Endothelial cell of hepatic sinusoid (primary cell): ENCODE measurements around the gene ACOXL.

ENCODE experiments used
- in situ Hi-C: cut with HindIII; loops from 2 replicates; pipeline ENCODE4 v1.10.0; 2017; ENCODE audit warnings: low sequenced_read_pairs

Gene ACOXL

DNA sequence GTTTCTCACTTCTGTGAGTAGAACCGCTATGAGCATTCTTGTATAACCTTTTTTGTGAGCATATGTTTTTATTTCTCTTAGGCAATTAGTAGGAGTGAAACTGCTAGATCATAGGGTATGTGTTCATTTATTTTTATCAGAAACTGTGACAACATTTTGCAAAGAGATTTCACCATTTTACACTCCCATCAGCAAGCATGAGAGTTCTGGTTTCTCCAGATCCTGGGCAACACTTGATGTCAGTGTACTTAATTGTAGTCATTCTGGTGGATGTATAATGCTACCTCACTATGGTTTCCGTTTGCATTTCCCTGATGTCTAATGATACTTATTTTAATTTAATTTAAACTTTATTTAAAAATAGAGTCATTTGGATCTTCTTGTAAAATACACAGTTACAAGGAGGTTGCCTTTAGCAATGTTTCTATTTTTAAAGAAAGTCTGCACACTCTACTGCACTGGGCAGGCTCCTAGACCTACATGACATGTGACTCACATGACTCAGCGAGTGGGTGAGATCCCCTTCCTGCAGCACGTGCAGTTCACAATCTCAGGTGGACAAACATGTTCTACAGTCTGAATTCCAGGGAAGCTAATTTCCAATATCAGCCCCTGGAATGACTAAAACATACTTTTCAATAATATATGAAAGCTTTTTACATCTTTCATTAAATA is 261.3 kb downstream of the ACOXL start:
- in situ Hi-C loops = loop anchor here (5.0 kb wide), 1 partner anchor 44 kb away; no protein-coding TSS in a partner anchor

DNA sequence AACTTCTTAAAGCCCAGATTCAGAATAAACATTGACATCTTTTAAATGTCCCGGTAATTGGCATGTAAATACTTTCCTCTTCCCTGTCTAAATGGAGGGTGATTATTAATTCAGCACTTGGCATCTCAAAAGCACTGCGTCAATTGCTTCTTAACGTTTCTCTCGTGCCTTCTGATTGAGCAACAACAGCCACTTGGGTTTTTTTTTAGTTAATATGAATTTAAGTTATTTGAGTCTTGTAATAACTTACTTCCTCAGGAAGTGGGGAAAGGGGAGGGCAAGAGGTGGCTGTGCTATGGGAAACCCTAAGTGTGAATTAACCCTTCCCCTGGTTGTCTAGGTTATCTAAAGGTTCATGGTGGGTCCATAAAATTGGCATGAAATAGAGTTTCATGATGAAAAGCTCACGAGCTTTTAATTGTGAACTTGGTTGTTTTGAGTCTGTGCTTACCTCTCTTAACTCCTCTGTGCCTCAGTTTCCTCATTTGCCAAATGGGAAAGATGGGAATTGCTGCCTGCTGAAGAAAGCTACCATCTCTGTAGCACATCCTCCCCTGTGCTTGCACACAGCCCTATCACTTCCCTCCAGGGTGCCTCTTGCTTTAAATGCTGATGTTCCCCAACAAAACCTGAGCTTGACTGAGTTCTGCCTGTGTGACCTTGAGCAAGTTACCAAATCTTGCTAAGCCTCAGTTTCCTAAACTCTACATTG is 262.0 kb downstream of the ACOXL start:
- in situ Hi-C loops = loop anchor here (5.0 kb wide), 1 partner anchor 43 kb away; no protein-coding TSS in a partner anchor

DNA sequence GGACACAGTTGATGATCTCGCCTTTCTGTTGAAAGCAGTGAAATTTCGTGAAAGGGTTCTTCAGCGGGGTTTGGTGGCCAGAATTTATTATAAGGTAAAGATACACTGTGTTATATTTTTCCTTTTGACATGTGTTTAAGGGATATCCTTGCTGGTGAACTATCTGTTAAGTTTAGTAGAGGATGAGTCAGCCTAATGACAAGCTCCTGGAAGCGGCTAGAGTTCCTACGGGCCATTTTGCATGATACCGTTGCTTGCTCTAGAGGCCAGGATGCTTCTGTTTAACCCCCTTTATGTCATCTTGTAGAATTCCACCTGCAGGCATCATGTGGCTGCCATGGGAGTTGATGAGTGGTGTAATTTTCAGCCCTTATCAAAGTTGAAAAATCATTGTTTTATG is 263.5 kb downstream of the ACOXL start:
- in situ Hi-C loops = no loop called here

DNA sequence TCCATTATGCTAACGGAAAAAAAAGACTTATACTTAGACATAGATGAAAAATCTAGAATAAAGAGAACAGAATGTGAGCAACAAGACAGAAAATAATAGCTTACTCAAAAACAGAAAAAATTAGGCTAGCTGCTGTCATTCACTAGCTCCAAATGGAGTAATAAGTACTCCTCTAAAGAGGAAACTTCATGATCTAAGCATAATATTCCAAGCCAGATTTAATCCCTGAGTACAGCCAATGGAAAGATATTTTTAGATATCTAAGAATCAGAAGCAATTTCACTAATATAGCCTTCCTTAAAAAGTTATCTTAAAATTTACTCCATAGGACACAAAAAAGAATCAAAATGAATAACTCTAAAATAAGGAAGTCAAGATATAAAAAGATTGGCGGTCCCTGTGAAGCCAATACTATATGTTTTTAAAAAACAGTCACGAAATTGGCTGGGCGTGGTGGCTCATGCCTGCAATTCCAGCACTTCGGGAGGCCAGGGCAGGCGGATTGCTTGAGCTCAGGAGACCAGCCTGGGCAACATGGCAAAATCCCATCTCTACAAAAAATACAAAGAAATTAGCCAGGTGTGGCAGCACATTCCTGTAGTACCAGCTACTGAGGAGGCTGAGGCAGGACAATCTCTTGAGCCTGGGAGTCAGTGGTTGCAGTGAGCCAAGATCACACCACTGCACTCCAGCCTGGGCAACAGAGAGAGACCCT is 265.1 kb downstream of the ACOXL start:
- in situ Hi-C loops = no loop called here

DNA sequence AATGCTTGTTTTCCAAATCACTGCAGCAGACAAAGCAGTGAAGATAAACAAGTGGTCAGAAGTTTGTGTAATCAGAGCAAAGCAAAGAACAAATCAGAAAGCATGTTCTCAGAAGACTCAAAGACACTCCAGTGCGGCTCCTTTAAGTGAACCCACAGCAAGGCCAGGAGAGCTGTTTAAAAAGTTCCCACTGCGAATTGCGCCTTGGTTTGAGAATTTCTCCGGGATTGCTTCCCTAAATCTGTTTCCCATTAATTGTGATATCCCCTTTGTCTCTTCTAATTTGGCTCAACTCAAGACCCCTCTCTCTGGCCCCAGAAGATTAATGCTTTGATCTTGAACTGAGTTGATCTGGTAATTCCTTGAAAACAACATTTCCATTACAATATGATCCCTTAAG is 265.9 kb downstream of the ACOXL start:
- in situ Hi-C loops = no loop called here

DNA sequence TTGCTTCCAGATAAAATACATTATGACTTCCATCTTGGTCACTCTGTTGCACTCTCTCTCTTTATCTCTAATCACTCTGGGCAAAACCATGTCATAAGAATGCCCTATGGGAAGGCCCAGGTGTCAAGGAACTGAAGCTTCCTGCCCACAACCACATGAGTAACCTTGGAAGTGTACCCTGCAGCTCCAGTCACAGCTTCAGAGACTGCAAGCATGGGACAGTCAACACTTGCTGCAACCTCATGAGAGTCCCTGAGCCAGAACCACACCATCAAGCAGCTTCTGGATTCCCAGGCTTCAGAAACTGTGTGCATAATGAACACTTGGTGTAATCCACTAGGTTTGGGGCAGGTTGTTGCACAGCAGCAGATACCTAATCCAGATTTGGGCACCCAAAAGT is 267.3 kb downstream of the ACOXL start:
- in situ Hi-C loops = no loop called here

DNA sequence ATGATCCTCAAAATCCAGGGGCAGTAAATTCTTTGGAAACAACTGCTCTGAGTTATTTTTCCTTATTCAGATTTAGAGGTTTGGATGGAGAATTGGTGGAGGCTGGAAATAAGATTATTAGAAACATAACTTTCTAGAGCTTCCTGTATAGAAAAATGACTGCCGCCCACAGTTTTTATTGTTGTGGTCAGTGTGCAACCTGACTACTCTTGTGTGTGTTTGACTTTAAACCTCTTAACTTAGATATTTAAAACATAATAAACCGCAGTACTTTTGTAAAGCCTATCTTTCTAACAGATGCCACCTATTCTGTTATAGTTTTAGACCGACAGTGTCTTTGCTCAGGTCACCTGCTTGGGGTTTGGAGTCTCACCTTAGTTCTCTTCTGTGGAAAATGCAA is 272.9 kb downstream of the ACOXL start:
- in situ Hi-C loops = no loop called here

DNA sequence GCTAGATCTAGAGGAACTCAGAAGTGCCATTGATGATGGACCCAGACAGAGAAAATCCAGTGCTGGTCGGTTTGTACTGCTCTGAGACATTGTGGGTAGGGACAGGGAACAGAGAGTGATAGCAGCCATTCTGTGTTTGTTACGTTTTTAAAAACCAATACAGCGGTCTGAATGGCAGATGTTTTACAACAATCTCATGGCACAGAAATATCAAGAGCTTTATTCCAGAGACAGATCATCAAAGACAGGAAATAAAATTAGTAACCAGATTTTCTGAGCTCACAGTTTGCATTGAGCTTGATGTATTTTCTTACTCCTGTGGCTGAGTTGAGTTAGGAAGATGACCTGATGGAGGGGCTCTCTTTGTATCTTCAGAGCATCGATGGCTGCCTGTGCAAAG is 273.4 kb downstream of the ACOXL start:
- in situ Hi-C loops = no loop called here

DNA sequence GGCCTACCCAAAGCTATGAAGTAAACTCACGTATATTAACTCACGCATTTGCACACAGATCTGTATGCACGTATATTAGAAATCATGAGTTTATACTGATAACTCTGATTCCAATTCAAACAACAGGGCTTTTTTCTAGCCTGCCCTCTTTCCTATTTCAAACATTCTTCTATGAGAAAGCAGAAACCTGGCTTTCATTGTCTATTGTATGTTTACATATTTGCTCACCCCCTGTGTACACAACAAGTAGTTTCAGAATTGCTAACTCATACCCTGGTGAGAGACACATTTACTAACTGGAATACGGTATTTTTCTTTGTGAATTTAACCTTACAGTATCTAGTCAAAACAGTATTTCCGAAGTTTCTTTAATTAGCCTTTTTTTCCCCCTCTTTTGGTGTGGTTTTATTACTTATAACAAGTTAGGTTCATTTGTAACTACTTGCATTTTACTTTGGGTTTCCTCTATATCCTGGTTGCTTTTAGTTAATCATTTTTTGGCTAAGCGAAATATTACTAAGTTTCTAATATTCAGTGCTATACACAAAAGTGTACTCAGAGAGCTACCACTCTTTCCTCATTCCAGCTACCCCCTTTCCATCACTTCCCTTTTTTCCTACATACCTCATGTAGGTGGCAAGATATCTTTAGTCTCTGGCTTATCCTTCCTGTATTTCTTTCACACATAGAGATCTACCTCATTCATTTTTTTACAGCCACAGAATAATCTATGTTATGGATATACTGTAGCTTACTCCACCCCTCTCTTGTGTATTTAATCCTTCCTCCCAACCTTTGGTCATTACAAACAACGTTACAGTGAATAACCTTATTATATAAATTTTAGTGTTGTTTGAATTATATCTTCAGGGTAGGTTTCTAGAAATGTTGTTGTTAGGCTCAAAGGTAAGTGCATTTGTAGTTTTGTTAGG is 275.6 kb downstream of the ACOXL start:
- in situ Hi-C loops = no loop called here

DNA sequence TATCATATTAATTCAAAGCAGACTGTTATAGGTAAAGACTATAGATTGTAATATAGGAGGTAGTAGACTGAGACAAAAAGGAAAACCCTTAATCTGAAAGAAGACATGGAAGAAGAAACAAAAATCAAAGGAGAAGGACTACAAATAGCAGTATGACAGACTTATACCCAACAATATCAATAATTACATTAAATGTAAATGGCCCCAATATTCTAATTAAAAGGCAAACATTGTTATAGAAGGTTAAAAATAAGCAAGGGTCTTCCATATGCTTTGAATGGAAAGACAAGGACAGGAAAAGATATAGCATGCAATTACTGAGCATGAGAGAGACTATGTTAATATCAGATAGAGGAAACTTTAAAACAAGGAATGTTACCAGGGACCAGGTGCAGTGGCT is 278.8 kb downstream of the ACOXL start:
- in situ Hi-C loops = no loop called here

DNA sequence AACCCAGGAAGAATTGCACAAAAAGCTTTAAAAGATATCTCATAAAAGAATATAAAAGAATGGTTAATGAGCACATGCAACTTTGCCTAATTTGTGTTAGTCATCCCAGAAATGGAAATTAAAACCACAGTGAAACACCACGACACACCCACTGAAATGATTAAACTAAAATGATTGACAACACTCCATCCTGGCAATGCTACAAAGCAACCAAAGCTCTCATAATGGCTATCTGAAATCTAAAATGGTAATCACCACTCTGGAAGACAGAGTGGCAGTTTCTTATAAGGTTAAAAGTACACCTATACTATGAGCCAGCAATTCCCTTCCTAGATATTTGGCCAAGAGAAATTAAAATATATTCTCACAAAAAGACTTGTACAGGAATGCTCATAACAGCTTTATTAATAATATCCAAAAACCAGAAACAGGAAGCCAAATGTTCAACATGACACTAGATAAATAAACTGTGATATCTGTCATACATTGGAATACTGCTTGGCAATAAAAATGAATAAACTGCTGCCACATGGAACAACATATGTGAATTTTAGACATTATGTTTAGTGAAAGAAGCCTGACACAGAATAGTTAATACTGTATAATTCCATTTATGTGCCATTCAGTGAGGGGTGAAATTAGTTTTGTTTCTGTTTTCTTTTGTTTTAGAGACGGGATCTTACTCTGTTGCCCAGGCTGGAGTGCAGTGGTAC is 283.1 kb downstream of the ACOXL start:
- in situ Hi-C loops = no loop called here

DNA sequence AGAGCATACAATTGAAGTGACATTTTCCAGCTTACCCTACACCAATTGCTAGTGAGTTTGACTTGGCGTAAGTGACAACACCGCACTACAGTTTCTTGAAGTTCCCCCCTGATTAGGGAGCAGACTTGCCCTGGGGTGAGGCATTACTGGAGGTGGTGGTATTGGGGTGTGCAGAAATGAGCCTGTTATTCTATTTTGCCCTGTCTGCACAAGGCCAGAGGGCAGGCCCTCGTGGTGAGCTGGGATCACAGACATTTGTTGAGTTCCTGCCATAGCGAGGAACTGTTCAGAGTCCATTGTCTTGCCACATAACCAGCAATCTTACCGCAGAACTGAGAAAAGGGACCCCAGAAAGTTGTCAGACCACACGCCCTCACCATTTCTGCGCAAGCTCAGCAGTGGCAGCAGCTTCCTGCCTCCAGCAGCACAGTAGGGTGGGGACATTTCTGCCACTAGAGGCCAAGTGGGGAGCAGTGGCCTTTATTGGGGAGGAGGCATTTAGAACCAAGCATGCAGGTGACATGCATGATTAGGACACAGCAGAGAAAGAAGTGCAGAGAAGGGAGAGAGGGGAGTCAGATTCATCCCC is 284.8 kb downstream of the ACOXL start:
- in situ Hi-C loops = no loop called here

DNA sequence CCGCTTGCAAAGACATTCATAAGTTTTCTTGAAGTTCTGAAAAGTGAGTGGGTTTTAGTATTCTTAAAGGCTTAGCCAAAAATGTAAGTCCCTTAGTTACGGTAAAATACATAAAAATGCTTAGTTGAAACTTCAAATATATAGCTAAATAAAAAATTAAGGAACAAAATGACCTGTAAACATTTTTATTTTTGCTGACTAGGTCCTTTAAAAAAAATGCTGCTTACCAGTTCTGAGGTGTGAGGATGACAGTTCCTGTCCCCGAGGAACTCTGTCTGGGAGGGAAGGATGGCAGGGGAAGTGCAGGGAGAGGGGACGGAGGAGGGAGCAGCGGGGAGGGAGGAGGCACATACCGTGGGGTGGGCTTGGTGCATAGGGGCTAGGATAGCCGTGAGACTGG is 285.5 kb downstream of the ACOXL start:
- in situ Hi-C loops = no loop called here

DNA sequence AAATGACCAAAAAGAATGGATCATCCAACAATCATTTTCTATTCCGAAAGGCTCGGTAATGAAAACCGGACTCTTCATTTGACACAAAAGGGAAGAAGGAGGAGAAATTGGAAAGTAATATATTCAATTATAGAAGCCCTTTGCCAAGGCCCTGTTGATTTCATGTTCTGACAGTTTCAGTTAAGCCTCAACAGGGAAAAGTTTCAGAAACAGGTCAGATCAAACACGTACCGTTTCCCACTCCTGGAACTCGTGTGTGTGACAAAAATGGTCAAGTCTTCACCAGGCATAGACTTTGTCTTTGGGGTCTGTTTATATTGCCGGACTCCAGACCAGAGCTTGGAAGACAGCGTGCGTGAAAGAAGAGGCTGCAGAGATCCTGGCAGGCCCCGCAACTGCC is 287.0 kb downstream of the ACOXL start:
- in situ Hi-C loops = no loop called here

DNA sequence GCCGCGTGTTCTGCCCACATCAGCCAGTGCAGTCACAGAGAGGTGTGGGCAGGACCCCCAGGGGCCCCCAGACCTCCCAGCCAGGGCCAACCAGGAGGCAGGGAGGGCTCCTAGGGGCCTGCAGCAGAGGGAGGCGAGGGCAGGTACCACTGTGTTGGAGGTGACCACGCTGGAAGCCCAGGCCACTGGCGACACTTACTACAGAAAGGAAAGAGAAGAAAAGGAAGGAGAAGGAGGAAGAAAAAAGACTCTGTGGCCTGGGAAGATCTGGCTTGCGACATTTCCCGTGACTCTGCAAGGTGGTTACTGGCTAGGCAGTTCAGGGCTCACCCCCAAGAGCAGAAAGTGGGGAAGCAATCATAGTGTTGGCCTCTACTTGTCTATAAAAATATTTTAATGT is 290.3 kb downstream of the ACOXL start:
- in situ Hi-C loops = no loop called here

DNA sequence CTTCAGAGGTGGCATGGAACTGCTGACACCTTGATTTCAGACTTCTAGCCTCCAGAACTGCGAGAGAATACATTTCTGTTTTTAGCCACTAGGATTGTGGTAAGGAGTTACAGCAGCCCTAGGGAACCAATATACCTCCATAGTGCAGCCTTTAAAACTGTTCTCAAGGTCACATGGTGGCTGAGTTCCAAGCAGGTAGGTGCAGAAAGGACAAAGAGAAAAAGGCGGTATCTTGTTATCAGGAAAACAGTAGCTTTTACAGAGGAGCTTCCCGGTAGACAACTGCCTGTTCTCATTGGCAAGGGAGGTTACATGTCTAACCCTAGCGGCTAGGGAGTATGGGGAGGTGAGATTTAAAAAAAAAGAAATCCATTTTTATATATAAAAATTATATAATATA is 292.1 kb downstream of the ACOXL start:
- in situ Hi-C loops = no loop called here

DNA sequence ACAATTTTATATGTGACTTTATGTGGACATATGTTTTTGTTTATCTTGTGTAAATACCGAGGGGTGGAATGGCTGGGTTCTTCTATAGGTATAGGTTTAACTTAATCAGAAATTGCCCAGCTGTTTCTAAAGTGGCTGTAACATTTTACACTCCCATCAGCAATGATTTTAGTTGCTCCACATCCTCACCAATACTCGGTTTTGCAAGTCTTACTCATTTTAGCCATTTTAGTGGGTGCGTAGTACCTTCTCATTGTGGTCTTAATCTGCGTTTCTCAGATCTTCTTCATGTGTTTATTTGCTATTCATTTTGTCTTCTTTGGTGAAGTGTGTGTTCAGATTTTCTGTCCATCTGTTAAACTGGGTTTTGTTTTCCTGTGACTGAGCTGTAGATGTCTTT is 292.9 kb downstream of the ACOXL start:
- in situ Hi-C loops = no loop called here

DNA sequence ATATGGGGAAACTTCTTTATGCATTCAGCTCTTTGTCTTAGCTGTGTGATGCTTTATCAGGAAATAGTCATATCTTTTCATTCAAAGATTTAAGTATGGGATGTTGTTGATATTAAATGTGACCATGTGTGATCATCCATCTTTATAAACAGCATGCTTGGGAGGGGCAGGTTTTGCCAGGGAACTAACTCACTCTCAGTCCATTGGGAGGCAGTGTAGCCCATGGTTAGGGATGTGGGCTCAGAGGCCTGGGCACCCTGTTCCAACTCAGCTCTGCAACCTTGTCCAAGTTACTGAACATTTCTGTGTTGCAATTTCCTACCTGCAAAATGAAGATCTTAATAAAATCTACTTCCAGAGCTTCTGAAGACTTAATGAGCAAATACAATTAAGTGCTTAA is 296.3 kb downstream of the ACOXL start:
- in situ Hi-C loops = no loop called here

DNA sequence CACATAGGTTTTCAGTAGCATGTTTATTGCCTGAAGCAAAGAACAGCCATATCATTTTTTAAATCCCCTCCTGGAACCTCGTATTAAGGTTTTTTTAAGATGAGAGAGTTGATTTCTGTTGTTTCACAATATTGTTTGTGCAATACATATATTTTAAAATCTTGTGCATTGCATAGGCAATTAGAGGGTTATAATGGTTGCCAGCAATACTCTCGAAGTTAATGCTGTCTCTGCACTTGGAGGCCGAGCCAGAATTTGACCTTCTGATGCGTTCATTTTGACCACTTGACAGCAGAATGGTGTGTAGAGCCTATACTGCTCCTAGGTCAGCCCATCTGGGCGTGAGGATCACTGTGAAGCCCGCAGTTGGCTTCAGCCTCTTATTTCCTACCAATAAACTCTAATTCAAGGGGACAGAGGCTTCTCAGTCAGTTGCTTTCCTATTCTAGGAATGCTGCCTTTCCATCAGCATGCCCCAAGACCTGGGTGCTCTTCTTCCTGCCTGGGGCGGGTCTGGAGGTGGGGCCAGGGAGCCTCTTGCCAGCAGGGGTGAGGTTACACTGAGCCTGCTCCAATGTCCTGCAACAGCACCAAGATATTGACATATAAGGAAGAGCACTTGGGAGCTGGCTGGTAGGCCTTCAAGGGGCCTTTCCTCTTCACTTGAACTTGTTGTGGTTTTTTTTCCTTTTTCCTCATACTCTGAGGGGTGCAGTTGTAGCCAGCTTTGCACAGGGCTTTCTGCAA is 297.0 kb downstream of the ACOXL start:
- in situ Hi-C loops = no loop called here
